A673 (cell line): ENCODE results near the gene PIGH. TPM values are rescaled to one million over a fixed set of nuclear protein-coding genes. Genes with fewer than 3 reads are reported as not detected.
"Not testable (repeated sequence)": the region's sequence is repeated elsewhere in the genome, so short reads cannot be mapped to it uniquely, and the experiment has no call there.

Source experiments
- BruUV-seq: library from RNA; stranded (reverse); fragments of 400-500 nt; replicated peaks from 2 replicates; lab custom pipeline; 2021; lab: Mats Ljungman, UMichigan
- CTCF ChIA-PET: fragments of 300-600 bp; sonication (Branson Sonifier 250); formaldehyde crosslinking; loops from one replicate; lab custom pipeline; 2022; ENCODE audit warnings: antibody characterized with exemption; lab: Charles Lee
- POLR2A ChIA-PET: fragments of 300-600 bp; sonication (Branson Sonifier 250); formaldehyde crosslinking; loops from one replicate; lab custom pipeline; 2022; ENCODE audit warnings: antibody characterized with exemption; ENCODE audit not compliant: low non-redundant PET; lab: Charles Lee
- DNase-seq: peaks from one replicate; pipeline ENCODE4 v3.0.0-alpha.2; 2015; ENCODE audit warnings: low spot score
- H3K27ac ChIP-seq: fragments of 200-600 bp; sonication (generic); 2 replicates; pipeline ENCODE4 v1.5.1; 2016; ENCODE audit warnings: mixed run types, low read depth, mild to moderate bottlenecking, mixed read lengths, antibody characterized with exemption, low read length; ENCODE audit not compliant: poor library complexity, severe bottlenecking
- H3K27me3 ChIP-seq: fragments of 200-600 bp; sonication (generic); replicated peaks from 2 replicates; pipeline ENCODE4 v1.6.1; 2017; ENCODE audit warnings: mixed run types, low read depth, mild to moderate bottlenecking, mixed read lengths, antibody characterized with exemption, low read length; ENCODE audit not compliant: insufficient read depth, poor library complexity
- H3K36me3 ChIP-seq: fragments of 200-600 bp; sonication (generic); 2 replicates; pipeline ENCODE4 v1.6.1; 2016; ENCODE audit warnings: mixed run types, mild to moderate bottlenecking, mixed read lengths, antibody characterized with exemption, low read length; ENCODE audit not compliant: insufficient read depth, poor library complexity, severe bottlenecking
- H3K4me1 ChIP-seq: fragments of 200-600 bp; sonication (generic); 2 replicates; pipeline ENCODE4 v1.6.1; 2017; ENCODE audit warnings: mixed run types, mild to moderate bottlenecking, mixed read lengths, antibody characterized with exemption, low read length; ENCODE audit not compliant: insufficient read depth, poor library complexity, severe bottlenecking
- H3K4me3 ChIP-seq: fragments of 200-600 bp; sonication (generic); 2 replicates; pipeline ENCODE4 v1.5.1; 2016; ENCODE audit warnings: low read depth, mixed run types, mild to moderate bottlenecking, mixed read lengths, low read length; ENCODE audit not compliant: poor library complexity, severe bottlenecking
- H3K9me3 ChIP-seq: fragments of 200-600 bp; sonication (generic); 2 replicates; pipeline ENCODE4 v1.6.1; 2016; ENCODE audit warnings: mixed run types, low read depth, mild to moderate bottlenecking, mixed read lengths, antibody characterized with exemption, low read length; ENCODE audit not compliant: poor library complexity, severe bottlenecking
- EZH2 ChIP-seq: fragments of 200-600 bp; sonication (generic); IDR thresholded peaks from 2 replicates; pipeline ENCODE4 v1.6.1; 2017; ENCODE audit warnings: borderline replicate concordance, low read depth, mild to moderate bottlenecking, mixed read lengths, antibody characterized with exemption, low read length; ENCODE audit not compliant: poor library complexity, severe bottlenecking
- intact Hi-C: fragments of 100-400 bp; cut with micrococcal nuclease; formaldehyde crosslinking; loops from one replicate; pipeline ENCODE4 v1.10.0; 2022; ENCODE audit not compliant: unreplicated experiment
- total RNA-seq: library from RNA; stranded (reverse); gene quantifications from 2 replicates; pipeline ENCODE4 v1.2.3, GENCODE V29; 2021
- TF ChIP-seq, protein P1 (sequence below): fragments of 300-800, 200-600 bp; sonication (generic); conservative IDR thresholded peaks from 2 replicates; pipeline ENCODE4 v1.5.1; 2017; ENCODE audit warnings: low read depth, mild to moderate bottlenecking, antibody characterized with exemption, low read length, moderate library complexity, mixed read lengths

The PIGH gene
- total RNA-seq, 1 experiment from 2014 or later: 25.7 TPM

DNA sequence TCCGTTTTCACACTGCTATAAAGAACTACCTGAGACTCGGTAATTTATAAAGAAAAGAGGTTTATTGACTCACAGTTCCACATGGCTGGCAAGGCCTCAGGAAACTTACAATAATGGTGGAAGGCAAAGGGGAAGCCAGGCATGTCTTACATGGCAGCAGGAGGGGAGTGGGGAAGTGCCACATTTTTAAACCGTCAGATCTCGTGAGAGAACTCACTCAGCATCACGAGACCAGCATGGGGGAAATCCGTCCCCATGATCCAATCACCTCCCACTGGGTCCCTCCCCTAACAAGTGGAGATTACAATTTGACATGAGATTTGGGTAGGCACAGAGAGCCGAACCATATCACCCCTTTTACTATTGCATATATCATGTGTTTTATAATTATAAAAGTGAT, 2.0 kb upstream of the PIGH start:
- TF ChIP-seq, protein P1, sequence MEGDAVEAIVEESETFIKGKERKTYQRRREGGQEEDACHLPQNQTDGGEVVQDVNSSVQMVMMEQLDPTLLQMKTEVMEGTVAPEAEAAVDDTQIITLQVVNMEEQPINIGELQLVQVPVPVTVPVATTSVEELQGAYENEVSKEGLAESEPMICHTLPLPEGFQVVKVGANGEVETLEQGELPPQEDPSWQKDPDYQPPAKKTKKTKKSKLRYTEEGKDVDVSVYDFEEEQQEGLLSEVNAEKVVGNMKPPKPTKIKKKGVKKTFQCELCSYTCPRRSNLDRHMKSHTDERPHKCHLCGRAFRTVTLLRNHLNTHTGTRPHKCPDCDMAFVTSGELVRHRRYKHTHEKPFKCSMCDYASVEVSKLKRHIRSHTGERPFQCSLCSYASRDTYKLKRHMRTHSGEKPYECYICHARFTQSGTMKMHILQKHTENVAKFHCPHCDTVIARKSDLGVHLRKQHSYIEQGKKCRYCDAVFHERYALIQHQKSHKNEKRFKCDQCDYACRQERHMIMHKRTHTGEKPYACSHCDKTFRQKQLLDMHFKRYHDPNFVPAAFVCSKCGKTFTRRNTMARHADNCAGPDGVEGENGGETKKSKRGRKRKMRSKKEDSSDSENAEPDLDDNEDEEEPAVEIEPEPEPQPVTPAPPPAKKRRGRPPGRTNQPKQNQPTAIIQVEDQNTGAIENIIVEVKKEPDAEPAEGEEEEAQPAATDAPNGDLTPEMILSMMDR: no peak
- no peak for TF ChIP-seq EZH2
- no peak overlapping the region for H3K4me3 ChIP-seq
- no peaks in the 10 kb centered on the region for H3K27me3 ChIP-seq
- no peaks in the 10 kb centered on the region for H3K9me3 ChIP-seq
- ChIA-PET POLR2A (no interaction called here), CTCF (no interaction called here)
- no peak overlapping the region for H3K27ac ChIP-seq
- H3K4me1 ChIP-seq: no peaks in the 10 kb centered on the region
- no peaks in the 10 kb centered on the region for H3K36me3 ChIP-seq
- DNase-seq: no peak
- intact Hi-C loops: no loop called here
- no TSS peak for BruUV-seq

DNA sequence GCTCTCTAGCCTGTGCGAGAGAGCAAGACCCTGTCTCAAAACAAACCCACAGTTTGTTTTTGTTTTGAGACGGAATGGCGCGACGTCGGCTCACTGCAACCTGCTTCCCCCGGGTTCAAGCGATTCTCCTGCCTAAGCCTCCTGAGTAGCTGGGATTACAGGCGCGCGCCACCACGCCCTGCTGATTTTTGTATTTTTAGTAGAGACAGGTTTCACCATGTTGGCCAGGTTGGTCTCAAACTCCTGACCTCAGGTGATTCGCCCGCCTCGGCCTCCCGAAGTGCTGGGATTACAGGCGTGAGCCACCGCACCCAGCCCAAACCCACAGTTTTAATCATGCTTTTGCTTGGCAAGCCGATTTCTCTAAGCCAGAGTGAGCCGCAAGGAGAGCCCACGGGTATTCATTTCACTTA, 500 bp upstream of the PIGH start:
- CTCF ChIA-PET: interaction anchor here (0.6 to 2.0 kb wide), 9 partner anchors 14 to 104 kb away, joined by 3 to 11 read pairs (median 4); partner anchors contain the start of gene RDH11
- H3K9me3 ChIP-seq, intact Hi-C loops, BruUV-seq, POLR2A ChIA-PET, H3K36me3 ChIP-seq, DNase-seq, H3K4me1 ChIP-seq, H3K27me3 ChIP-seq: not testable (repeated sequence)
- H3K27ac ChIP-seq: peak overlapping the region; percentile 55
- H3K4me3 ChIP-seq: peak overlapping the region; percentile 73

DNA sequence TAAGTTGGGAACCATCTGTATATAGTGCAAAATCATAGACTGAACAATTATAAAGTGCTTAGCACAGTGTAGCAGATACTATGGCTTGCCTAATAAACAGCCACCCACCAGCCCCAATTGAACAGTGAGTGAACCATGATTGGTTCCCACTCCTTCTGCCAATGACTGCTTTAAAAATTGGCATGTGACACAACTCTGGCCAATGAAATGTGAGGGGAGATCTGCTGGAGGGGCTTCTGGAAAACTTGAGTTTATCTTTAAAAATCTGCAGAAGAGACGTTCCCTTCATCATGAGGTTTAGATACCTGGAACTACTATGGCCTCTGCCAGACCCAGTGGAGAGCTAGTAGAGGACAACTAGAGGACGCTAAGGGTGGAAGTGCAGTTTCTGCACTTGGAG, 4.7 kb downstream of the PIGH start:
- no peak for TF ChIP-seq EZH2
- TF ChIP-seq, protein P1: no peak
- DNase-seq: no peak
- BruUV-seq: no TSS peak
- Histone ChIP-seq H3K27me3 (no peaks in the 10 kb centered on the region), H3K4me3 (no peak overlapping the region), H3K36me3 (peaks cover 7% of the 10 kb centered on the region), H3K9me3 (no peaks in the 10 kb centered on the region), H3K4me1 (no peaks in the 10 kb centered on the region), H3K27ac (no peak overlapping the region)
- ChIA-PET POLR2A (no interaction called here), CTCF (no interaction called here)
- intact Hi-C loops: no loop called here

DNA sequence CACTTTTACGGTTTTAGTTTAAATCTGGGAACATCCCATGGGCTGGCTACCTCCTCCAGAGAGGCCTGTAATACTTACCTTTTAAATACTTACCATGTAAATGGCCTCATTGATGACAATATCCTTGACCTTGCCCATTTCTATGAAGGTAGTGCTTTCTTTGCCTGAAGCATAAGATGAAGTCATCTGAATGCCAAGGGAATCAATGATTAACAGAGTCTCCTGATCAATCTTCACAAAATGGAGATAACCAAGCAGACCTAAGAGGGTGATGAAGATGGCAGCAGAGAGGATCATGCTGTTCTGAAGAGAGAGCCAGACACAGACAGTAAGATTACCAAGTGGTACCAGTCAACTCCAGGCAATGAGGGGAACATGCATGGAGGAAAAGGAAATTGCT, 6.4 kb downstream of the PIGH start:
- H3K4me3 ChIP-seq, POLR2A ChIA-PET, intact Hi-C loops, H3K9me3 ChIP-seq, CTCF ChIA-PET, H3K27ac ChIP-seq, DNase-seq, BruUV-seq, H3K4me1 ChIP-seq, H3K27me3 ChIP-seq: not testable (repeated sequence)
- peaks cover 13% of the 10 kb centered on the region for H3K36me3 ChIP-seq
